Activated naive CD4-positive, alpha-beta T cell treated with Interleukin-2 at 50 U/mL for 16 hours (primary cell): ENCODE data around the gene KRABD2.
"Not testable (repeated sequence)": the region's sequence is repeated elsewhere in the genome, so short reads cannot be mapped to it uniquely, and the experiment has no call there.

ENCODE experiments used
- DNase-seq: peaks from one replicate; pipeline ENCODE4 v3.0.0-alpha.2; 2020

Gene KRABD2

GRCh38 chr17:8376271-8377067 lies at the start of gene KRABD2:
Gene KRABD2, minus strand, starts transcription at chr17:8376704.
- peak; percentile 92 for DNase-seq

- no peak for DNase-seq
Observed at GRCh38 chr17:8421571-8421970, 45.1 kb upstream of the KRABD2 start.

- no peak for DNase-seq
Observed at GRCh38 chr17:8420041-8420934, 43.8 kb upstream of the KRABD2 start.

GRCh38 chr17:8419305-8419704 lies 42.8 kb upstream of the KRABD2 start:
- DNase-seq: no peak

- no peak for DNase-seq
Observed at GRCh38 chr17:8418471-8418870, 42.0 kb upstream of the KRABD2 start.

- no peak for DNase-seq
Observed at GRCh38 chr17:8417806-8418205, 41.3 kb upstream of the KRABD2 start.

GRCh38 chr17:8413938-8414337 lies 37.4 kb upstream of the KRABD2 start:
- DNase-seq: no peak

- DNase-seq: no peak
Observed at GRCh38 chr17:8413328-8413727, 36.8 kb upstream of the KRABD2 start.

- DNase-seq: no peak
Observed at GRCh38 chr17:8412089-8412488, 35.6 kb upstream of the KRABD2 start.

GRCh38 chr17:8410883-8411238 lies 34.4 kb upstream of the KRABD2 start:
- no peak for DNase-seq

GRCh38 chr17:8409966-8410882 lies 33.7 kb upstream of the KRABD2 start:
- DNase-seq: peak; percentile 79

- DNase-seq: no peak
Observed at GRCh38 chr17:8408371-8408770, 31.9 kb upstream of the KRABD2 start.

- no peak for DNase-seq
Observed at GRCh38 chr17:8406174-8406573, 29.7 kb upstream of the KRABD2 start.

- DNase-seq: no peak
Observed at GRCh38 chr17:8405499-8406016, 29.1 kb upstream of the KRABD2 start.

- no peak for DNase-seq
Observed at GRCh38 chr17:8402921-8403536, 26.5 kb upstream of the KRABD2 start.

GRCh38 chr17:8401107-8401506 lies 24.6 kb upstream of the KRABD2 start:
- no peak for DNase-seq

GRCh38 chr17:8398980-8399379 lies 22.5 kb upstream of the KRABD2 start:
- DNase-seq: no peak

GRCh38 chr17:8397636-8398035 lies 21.1 kb upstream of the KRABD2 start, which contains the start of gene RNF222:
Gene RNF222, minus strand, starts transcription at chr17:8397827. Its CDS starts 4,366 bp downstream, at chr17:8393461.
- no peak for DNase-seq

GRCh38 chr17:8394497-8394896 lies 18.0 kb upstream of the KRABD2 start:
- DNase-seq: not testable (repeated sequence)

GRCh38 chr17:8393470-8394231 lies 17.1 kb upstream of the KRABD2 start:
- peak; percentile 11 for DNase-seq
